Measurements from ENCODE around the gene SLC4A9. TPM values are rescaled to one million over a fixed set of nuclear protein-coding genes. Genes with fewer than 3 reads are reported as not detected.

Gene SLC4A9
- total and polyA plus RNA-seq, 8 donors, result 0.30 TPM; not detected in 7

DNA sequence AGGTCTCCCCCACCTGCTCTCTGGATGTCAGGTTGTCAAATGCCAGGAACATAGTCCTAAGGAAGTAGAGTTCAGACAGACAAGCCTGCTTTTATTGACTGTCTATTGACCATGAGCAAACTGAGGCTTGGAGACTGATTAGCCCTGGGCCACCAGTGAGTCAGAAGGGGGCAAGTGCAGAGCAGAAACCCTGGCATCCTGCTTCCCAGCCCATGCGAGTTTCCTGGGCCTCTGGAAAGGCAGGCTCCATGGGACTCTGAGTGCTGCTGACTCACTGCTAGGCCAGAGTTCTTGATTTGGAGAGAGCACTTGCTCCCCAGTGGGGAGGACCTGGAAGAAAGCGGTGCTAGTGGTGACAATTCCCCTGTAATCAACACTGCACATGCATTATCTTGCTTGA is 10.8 kb upstream of the SLC4A9 start:
- H3K4me3 ChIP-seq, result no peak overlapping the region
- no peak for TF ChIP-seq POLR2A (IDR thresholded peaks at IDR 0.05)
- peak in 2 of 3 donors; percentile 21 to 32 for TF ChIP-seq POLR2AphosphoS5 (IDR thresholded peaks at IDR 0.05)
- no peaks in the 10 kb centered on the region for H3K27me3 ChIP-seq
- DNase-seq, result peak; percentile 34 to 46
- intact Hi-C loops (cut with DNase I; ENCODE audit: low total_unique reads), result loop anchor here (5.0 kb wide), 1 partner anchor 102 kb away; no protein-coding TSS in a partner anchor
- H3K4me1 ChIP-seq, result peaks cover 33 to 59% (median 53%) of the 10 kb centered on the region in 4 donors
- peak overlapping the region in 2 of 5 donors; percentile 2 to 91 for H3K27ac ChIP-seq
- H3K36me3 ChIP-seq, result peaks cover 0 to under 1% (median 0%) of the 10 kb centered on the region in 4 donors
- 59 to 86% (median 65%) methylated on average over 2 of the region's 2 CpGs for WGBS, 5 donors
- H3K9me3 ChIP-seq, result no peaks in the 10 kb centered on the region

- intact Hi-C loops (cut with DNase I; ENCODE audit: low total_unique reads), result no loop called here
- H3K27ac ChIP-seq, result no peak overlapping the region
- H3K4me3 ChIP-seq, result no peak overlapping the region
- WGBS, 5 donors, result 4 to 6% (median 5%) methylated on average over 5 of the region's 5 CpGs
- no peaks in the 10 kb centered on the region for H3K27me3 ChIP-seq
- TF ChIP-seq CTCF (IDR thresholded peaks at IDR 0.05) (peak in 5 of 7 experiments; percentile 70 to 98 (median 90)), POLR2AphosphoS5 (IDR thresholded peaks at IDR 0.05) (peak in 1 of 3 donors; percentile 31), EP300 (IDR thresholded peaks at IDR 0.05) (no peak)
- peaks cover 19 to 49% (median 37%) of the 10 kb centered on the region in 4 donors for H3K4me1 ChIP-seq
- no peaks in the 10 kb centered on the region for H3K36me3 ChIP-seq
- H3K9me3 ChIP-seq, result no peaks in the 10 kb centered on the region
- DNase-seq, result peak in 1 of 2 donors; percentile 87
Observed at GRCh38 chr5:140351609-140352334, 8.2 kb upstream of the SLC4A9 start.

DNA sequence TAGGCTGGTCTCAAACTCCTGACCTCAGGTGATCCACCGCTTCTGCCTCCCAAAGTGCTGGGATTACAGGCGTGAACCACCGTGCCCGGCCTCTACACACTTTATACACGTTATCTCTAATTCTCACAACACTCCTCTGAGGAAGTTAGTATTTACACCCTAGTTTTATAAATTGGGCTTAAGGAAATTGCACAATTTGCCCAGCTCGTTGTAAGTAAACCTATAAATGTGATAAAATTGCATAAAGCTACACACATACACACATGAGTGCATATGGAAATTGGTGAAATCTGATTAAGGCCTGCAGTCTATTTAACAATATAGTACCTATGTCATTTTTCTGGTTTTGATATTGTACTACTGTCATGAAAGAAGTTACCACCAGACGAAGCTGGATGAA is 4.4 kb upstream of the SLC4A9 start:
- H3K36me3 ChIP-seq, result no peaks in the 10 kb centered on the region
- intact Hi-C loops (cut with DNase I; ENCODE audit: low total_unique reads), result loop anchor here (5.0 kb wide), 1 partner anchor 113 kb away; no protein-coding TSS in a partner anchor
- 53 to 74% (median 64%) methylated on average over 7 of the region's 7 CpGs for WGBS, 5 donors

DNA sequence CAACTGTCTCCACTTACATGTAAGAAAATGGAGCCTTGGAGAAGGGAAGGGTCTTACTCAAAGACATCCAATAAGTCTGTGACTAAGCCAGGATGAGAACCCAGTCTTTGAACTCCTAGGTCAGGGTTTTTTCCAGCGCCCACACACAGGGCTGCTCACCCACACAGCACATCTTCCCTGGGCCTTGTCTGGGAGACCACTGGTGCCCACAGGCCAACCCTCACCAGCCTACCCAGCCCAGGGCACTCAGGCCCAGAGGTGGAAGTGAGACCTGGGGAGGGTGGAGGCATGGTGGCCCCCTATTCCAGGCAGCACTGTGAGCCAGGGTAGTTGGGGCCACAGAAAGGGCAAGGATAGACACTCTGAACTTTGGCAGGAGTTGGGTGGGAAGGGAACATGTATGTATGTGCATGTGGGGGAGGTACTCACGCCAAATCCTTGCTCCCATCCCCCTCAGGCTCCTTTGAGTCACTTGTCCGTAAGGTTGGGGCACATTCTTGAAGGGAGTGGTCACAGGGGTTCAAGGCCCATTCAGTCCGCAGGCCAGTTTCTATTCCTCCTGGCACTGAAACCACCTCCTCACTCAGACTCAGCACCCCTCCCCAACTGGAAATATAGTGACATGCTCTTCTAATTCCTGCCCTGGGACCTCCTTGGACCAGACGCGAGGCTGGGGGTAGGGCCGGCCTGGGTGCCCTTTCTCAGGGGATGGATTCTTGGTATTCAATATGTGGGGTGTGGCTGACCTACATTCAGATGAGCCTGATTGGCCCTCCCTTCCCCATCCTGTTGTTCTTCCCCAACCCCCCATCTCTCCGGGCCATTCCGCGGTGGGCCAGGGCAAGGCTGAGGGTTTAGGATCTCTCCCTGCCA is 2.9 kb upstream of the SLC4A9 start:
- intact Hi-C loops (cut with DNase I; ENCODE audit: low total_unique reads), result loop anchor here (5.0 kb wide), 1 partner anchor 115 kb away; no protein-coding TSS in a partner anchor
- peak overlapping the region in 1 of 5 donors; percentile 70 for H3K27ac ChIP-seq
- no peaks in the 10 kb centered on the region for H3K27me3 ChIP-seq
- peak in 1 of 2 donors; percentile 43 for DNase-seq
- no peaks in the 10 kb centered on the region for H3K9me3 ChIP-seq
- peaks cover 7 to 33% (median 24%) of the 10 kb centered on the region in 4 donors for H3K4me1 ChIP-seq
- WGBS, 5 donors, result 27 to 41% (median 33%) methylated on average over 9 to 10 of the region's 10 CpGs
- no peaks in the 10 kb centered on the region for H3K36me3 ChIP-seq
- peak overlapping the region in 2 of 4 donors; percentile 4 to 22 for H3K4me3 ChIP-seq
- TF ChIP-seq EP300 (IDR thresholded peaks at IDR 0.05), result no peak
- no peak for TF ChIP-seq POLR2AphosphoS5 (IDR thresholded peaks at IDR 0.05)
- no peak for TF ChIP-seq POLR2A (IDR thresholded peaks at IDR 0.05)
- TF ChIP-seq CTCF (IDR thresholded peaks at IDR 0.05), result no peak

More for the DNA sequence above, 4.4 kb upstream of the SLC4A9 start:
- TF ChIP-seq POLR2AphosphoS5 (IDR thresholded peaks at IDR 0.05) (no peak), POLR2A (IDR thresholded peaks at IDR 0.05) (no peak), EP300 (IDR thresholded peaks at IDR 0.05) (no peak), CTCF (IDR thresholded peaks at IDR 0.05) (no peak)
- H3K27me3 ChIP-seq, result no peaks in the 10 kb centered on the region
- peaks cover 7 to 41% (median 27%) of the 10 kb centered on the region in 4 donors for H3K4me1 ChIP-seq
- no peak for DNase-seq
- no peak overlapping the region for H3K27ac ChIP-seq
- H3K9me3 ChIP-seq, result no peaks in the 10 kb centered on the region
- no peak overlapping the region for H3K4me3 ChIP-seq
